ENCODE data around the gene TSPAN18. TPM values are rescaled to one million over a fixed set of nuclear protein-coding genes. Genes with fewer than 3 reads are reported as not detected.

The TSPAN18 gene
- total and polyA plus RNA-seq, 2 of the 4 experiments (the other 2 are of a cell fraction), result 0.36 to 1.1 TPM

DNA sequence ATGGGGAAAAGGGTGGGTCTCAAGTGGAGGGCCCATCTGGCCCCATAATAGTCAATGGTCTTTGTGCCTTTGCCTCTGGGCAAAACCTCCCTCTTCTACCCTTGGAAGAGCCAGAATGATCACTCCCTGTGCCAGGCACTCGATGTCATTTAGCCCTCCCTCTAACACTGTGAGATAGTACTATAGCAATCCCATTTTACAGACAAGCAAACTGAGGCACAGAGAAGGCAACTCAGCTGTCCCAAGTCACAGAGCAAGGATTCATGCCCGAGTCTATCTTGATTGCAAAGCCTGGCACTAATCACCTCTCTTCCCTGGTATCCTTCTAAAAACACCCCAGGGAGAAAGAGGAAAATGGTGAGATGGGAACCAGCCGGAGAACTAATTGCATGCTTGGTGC lies 147.5 kb downstream of the TSPAN18 start:
- no peak overlapping the region for H3K56ac ChIP-seq (ENCODE audit: extremely low read depth, insufficient read depth, low read length)
- intact Hi-C loops (cut with micrococcal nuclease), result no loop called here
- no peaks in the 10 kb centered on the region for H3K9me1 ChIP-seq (ENCODE audit: insufficient read depth, low read length)
- no peak overlapping the region for H2AK5ac ChIP-seq (ENCODE audit: low read depth, low read length)
- no peak overlapping the region for H2BK120ac ChIP-seq (ENCODE audit: low read depth, low read length)
- dilution Hi-C loops (cut with HindIII; ENCODE audit: low sequenced_read_pairs, unreplicated experiment), result no loop called here
- no peak overlapping the region for H3K14ac ChIP-seq (replicated peaks; ENCODE audit: low read depth, low read length)
- H3K27ac ChIP-seq (ENCODE audit: insufficient read depth, low read length), result no peak overlapping the region
- no peak overlapping the region for H4K5ac ChIP-seq (ENCODE audit: low read depth, low read length)
- H2BK5ac ChIP-seq (ENCODE audit: low read depth, low read length, poor library complexity, severe bottlenecking), result no peak overlapping the region
- TF ChIP-seq RAD21 (IDR thresholded peaks at IDR 0.05; ENCODE audit: low read length) (no peak), RFX5 (IDR thresholded peaks at IDR 0.05; ENCODE audit: low read depth, low read length) (no peak), CEBPB (IDR thresholded peaks at IDR 0.05; ENCODE audit: low read depth, low read length) (no peak), MAZ (IDR thresholded peaks at IDR 0.05; ENCODE audit: borderline replicate concordance, low read depth, low read length) (no peak), CHD1 (IDR thresholded peaks at IDR 0.05; ENCODE audit: low read depth, low read length) (no peak), MXI1 (IDR thresholded peaks at IDR 0.05; ENCODE audit: borderline replicate concordance, low read depth, low read length) (no peak), SMC3 (IDR thresholded peaks at IDR 0.05; ENCODE audit: low read depth, low read length) (no peak), NFE2L2 (IDR thresholded peaks at IDR 0.05; ENCODE audit: low read depth, low read length) (no peak), POLR2A (IDR thresholded peaks at IDR 0.05; ENCODE audit: low read depth, low read length) (no peak), FOS (IDR thresholded peaks at IDR 0.05; ENCODE audit: low read depth, low read length) (no peak), MAFK (IDR thresholded peaks at IDR 0.05; ENCODE audit: low read depth, low read length) (no peak), RCOR1 (IDR thresholded peaks at IDR 0.05; ENCODE audit: insufficient replicate concordance, low read length) (no peak), CTCF (conservative IDR thresholded peaks at IDR 0.05; ENCODE audit: low read depth, low read length) (no peak)
- TF ChIP-seq, protein P1, sequence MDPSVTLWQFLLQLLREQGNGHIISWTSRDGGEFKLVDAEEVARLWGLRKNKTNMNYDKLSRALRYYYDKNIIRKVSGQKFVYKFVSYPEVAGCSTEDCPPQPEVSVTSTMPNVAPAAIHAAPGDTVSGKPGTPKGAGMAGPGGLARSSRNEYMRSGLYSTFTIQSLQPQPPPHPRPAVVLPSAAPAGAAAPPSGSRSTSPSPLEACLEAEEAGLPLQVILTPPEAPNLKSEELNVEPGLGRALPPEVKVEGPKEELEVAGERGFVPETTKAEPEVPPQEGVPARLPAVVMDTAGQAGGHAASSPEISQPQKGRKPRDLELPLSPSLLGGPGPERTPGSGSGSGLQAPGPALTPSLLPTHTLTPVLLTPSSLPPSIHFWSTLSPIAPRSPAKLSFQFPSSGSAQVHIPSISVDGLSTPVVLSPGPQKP (IDR thresholded peaks at IDR 0.05; ENCODE audit: borderline replicate concordance, low read depth, low read length), result no peak
- TF ChIP-seq, protein P2, sequence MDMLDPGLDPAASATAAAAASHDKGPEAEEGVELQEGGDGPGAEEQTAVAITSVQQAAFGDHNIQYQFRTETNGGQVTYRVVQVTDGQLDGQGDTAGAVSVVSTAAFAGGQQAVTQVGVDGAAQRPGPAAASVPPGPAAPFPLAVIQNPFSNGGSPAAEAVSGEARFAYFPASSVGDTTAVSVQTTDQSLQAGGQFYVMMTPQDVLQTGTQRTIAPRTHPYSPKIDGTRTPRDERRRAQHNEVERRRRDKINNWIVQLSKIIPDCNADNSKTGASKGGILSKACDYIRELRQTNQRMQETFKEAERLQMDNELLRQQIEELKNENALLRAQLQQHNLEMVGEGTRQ (IDR thresholded peaks at IDR 0.05; ENCODE audit: low read depth, low read length), result no peak
- no peak overlapping the region for H3K4ac ChIP-seq (ENCODE audit: low read depth, low read length)
- H3K4me2 ChIP-seq (ENCODE audit: low read depth, low read length), result no peak overlapping the region
- H3K79me1 ChIP-seq (ENCODE audit: low read depth in 1 of 2, low read length in 2 of 2), result no peaks in the 10 kb centered on the region
- POLR2A ChIA-PET (ENCODE audit: unreplicated experiment), result no interaction called here
- H3K4me3 ChIP-seq (ENCODE audit: insufficient read depth, low read depth, low read length), result no peak overlapping the region
- H2AFZ ChIP-seq (replicated peaks; ENCODE audit: low read length, poor library complexity), result no peak overlapping the region
- CTCF ChIA-PET, result interaction anchor here (0.8 to 1.7 kb wide), 3 partner anchors 10 to 13 kb away, joined by 3 to 6 read pairs (median 3); no protein-coding TSS in a partner anchor
- peaks cover 4% of the 10 kb centered on the region for H3K4me1 ChIP-seq (ENCODE audit: control insufficient read depth, insufficient read depth, low read length)
- no TSS peak for BruUV-seq (replicated peaks)
- H2BK15ac ChIP-seq (ENCODE audit: low read depth, low read length), result no peak overlapping the region
- H3K36me3 ChIP-seq (ENCODE audit: control insufficient read depth, insufficient read depth, low read length), result no peaks in the 10 kb centered on the region
- H4K20me1 ChIP-seq (ENCODE audit: insufficient read depth, low read length), result no peaks in the 10 kb centered on the region
- no peak for ATAC-seq (ENCODE audit: low read depth)
- H2AK9ac ChIP-seq (replicated peaks; ENCODE audit: low read depth, low read length, poor library complexity), result no peak overlapping the region
- no peak overlapping the region for H3K18ac ChIP-seq (ENCODE audit: low read depth, low read length)
- no peaks in the 10 kb centered on the region for H3K9me3 ChIP-seq (ENCODE audit: control insufficient read depth, insufficient read depth, low read length)
- H3K27me3 ChIP-seq (ENCODE audit: control insufficient read depth, insufficient read depth, low read length), result peaks cover 24% of the 10 kb centered on the region
- no peak for DNase-seq
- no peak overlapping the region for H3K23ac ChIP-seq (ENCODE audit: low read depth, low read length)
- WGBS, 2 experiments (ENCODE audit: extremely low coverage in 2 of 2, insufficient read length in 1 of 2), result no CpG with 5 or more reads among the region's 3 CpGs
- H4K8ac ChIP-seq (ENCODE audit: low read depth in 2 of 2, low read length in 2 of 2), result no peak overlapping the region
- in situ Hi-C loops (cut with MboI; ENCODE audit: low sequenced_read_pairs), result no loop called here
- no peak overlapping the region for H2BK20ac ChIP-seq (ENCODE audit: low read depth, low read length)
- no peak overlapping the region for H3K9ac ChIP-seq (ENCODE audit: low read depth, low read length)
- H4K91ac ChIP-seq (ENCODE audit: insufficient read depth, low read depth, low read length), result no peak overlapping the region

Measured in IMR-90 (cell line).